Measurements from ENCODE around the gene SBF1.
"Not testable (repeated sequence)": the region's sequence is repeated elsewhere in the genome, so short reads cannot be mapped to it uniquely, and the experiment has no call there.

Gene SBF1

DNA sequence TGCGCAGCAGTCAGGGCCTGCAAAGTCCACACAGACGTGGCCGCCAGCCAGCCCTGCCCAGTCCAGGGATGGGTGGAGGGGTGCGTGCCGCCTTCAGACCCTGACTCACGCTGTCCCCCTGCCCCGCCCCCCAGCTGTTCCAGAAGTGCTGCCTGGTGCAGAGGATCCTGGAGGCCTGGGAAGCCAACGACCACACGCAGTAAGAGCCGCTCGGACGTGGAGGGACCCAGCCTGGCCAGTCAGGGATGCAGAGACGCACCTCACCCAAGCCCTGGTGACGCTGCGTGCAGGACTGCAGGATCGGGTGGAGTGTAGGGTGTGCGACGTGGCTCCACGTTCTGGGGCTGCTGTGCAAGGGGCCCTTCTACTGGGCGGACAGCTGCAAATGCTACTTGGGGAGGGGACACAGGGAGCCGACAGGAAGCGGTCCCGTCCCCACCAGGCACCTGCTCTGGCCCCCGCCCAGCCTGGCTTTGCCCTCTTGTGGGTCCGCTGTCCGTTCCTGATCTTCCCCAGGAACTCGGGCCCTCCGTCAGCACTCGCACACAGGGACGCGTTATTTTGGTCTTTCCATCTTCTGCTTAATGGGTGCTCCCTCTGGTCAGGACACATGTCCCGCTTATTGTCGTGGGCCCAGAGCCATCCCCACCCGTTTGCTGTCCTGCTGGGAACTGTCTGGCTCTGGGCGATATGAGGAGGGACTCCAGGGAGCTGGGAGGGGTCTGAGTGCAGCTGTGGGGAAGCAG is 42.5 kb downstream of the SBF1 start:
- no peak for DNase-seq (ENCODE audit: low read depth in 2 of 2)

DNA sequence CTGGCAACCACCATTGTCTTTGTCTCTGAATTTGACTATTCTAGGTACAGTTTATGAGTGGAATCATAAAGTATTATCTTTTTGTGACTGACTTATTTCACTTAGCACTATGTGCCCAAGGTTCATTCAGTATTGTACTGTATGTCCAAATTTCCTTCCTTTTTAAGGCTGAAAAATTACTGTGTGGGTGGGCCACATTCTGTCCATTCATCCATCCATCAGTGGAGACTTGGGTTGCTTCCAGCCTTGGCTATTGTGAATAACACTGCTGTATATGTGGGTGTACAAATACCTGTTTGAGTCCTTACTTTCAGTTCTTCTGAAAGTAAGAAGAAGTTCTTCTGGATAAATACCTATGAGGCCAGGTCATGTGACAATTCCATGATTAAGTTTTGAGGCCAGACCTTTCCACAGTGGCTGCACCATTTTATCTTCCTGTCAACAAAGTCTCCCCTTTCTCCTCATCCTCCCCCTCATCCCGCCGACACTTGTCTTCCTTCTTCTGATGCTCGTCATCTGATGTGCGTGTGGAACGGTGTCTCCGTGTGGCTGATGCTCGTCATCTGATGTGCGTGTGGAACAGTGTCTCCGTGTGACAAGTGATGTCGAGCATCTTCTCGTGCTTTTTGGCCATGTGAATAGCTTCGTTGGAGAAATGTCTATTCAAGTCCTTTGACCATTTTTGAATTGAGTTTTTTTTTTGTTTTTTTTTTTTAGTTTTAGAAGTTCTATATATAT is 49.5 kb downstream of the SBF1 start:
- no peak for DNase-seq (ENCODE audit: low read depth in 2 of 2)

GRCh38 chr22:50423956-50424355 is 50.9 kb downstream of the SBF1 start:
- DNase-seq (ENCODE audit: low read depth in 2 of 2), result no peak

- DNase-seq (ENCODE audit: low read depth in 2 of 2), result no peak
These were observed 51.6 kb downstream of the SBF1 start for GRCh38 chr22:50422961-50423815.

DNA sequence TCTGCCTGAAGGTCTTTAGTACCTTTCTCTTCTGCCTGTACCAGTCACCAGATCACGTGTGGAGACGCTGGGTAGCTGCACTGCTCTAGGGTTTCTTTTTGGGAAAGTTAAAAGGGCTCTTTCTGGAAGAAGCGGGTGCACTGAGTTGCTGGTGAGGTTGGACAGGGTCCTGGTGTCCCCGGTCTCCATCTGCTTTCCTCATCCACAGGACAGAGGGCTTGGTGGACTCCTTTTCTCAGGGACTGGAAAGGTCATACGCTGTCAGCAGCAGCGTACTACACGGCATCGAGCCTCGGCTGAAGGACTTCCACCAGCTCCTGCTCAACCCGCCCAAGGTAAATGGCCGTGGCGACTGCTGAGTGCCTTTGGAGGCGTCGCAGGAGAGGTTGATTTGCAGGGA is 52.8 kb downstream of the SBF1 start:
- no peak for DNase-seq (ENCODE audit: low read depth in 2 of 2)

GRCh38 chr22:50420581-50420980 is 54.3 kb downstream of the SBF1 start:
- DNase-seq (ENCODE audit: low read depth in 2 of 2), result no peak

DNA sequence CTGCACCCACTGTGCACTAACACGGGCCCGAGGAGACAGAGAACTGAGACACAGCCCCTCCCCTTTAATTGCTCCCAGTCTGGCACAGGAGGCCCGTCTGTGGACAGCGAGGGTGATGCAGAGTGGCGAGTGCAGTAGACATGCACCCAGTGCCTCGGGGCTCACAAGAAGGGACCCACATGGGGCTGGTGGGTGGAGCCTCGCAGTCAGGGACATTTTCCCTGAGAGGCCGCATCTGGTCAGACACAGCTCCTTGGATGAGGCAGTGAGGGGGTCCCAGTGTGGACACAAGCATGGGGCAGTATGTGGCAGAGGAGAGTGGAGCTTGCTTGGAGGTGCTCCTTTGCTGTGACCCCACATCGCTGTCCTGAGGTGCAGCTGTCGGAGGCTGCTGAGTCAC is 54.8 kb downstream of the SBF1 start:
- DNase-seq (ENCODE audit: low read depth in 2 of 2), result no peak

DNA sequence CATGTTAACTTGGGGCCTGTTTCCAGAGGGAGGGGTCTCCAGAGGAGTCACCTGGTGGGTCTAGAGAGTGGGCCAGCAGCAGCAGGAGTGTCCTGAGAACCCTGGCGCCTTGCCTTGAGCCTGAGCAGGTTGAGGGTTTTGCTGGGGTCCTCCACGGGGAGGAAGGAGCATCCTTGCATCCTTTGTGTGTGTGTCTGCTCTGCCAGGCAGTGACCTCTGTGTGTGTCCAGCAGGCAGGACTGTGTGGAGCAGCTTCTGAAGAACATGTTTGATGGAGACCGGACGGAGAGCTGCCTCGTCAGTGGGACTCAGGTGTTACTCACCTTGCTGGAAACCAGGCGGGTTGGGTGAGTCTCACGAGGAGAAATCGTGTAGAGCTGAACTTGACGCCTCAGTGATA is 55.7 kb downstream of the SBF1 start:
- DNase-seq (ENCODE audit: low read depth in 2 of 2), result no peak

GRCh38 chr22:50418624-50419023 is 56.2 kb downstream of the SBF1 start:
- no peak for DNase-seq (ENCODE audit: low read depth in 2 of 2)

DNA sequence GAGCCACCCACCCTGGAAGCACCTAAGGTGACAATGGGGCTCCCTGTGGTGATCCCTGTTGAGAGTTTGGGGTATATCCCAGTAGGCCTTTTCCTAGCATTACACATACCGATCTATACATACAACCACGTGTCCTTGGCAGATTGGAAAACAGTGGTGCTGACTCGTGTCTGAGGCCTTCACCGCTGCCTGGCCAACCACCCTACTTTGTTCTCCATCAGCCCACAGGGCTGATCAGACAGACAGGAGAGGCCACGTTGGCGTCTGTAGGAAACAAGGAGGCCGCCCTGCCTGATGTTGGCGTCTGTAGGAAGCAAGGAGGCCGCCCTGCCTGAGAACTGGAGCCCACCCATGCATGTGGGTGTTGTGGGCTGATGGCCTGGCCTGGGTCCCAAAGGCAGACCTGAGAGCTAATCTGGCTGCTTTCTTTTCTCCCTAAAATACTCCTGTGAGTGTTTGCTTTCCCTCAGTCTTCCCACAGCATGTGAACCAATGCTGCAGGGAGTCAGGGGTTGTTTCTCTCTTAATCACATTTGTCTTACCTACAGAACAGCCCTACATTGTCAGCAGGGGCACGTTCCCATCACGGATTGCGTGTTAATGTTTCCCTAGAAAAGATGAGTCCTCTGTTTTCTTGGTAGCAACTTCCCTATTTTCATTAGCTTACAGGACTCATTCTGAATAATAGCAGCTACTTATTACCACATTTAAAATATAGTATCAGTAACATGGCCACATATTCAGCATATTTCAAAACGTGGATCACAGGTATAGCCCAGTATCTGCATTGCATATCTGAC is 57.2 kb downstream of the SBF1 start:
- DNase-seq (ENCODE audit: low read depth in 2 of 2), result no peak

GRCh38 chr22:50416996-50417395 is 57.8 kb downstream of the SBF1 start:
- DNase-seq (ENCODE audit: low read depth in 2 of 2), result no peak

- DNase-seq (ENCODE audit: low read depth in 2 of 2), result no peak
These were observed 59.4 kb downstream of the SBF1 start for GRCh38 chr22:50415426-50415825.

- DNase-seq (ENCODE audit: low read depth in 2 of 2), result no peak
These were observed 60.2 kb downstream of the SBF1 start for GRCh38 chr22:50414476-50415248.

DNA sequence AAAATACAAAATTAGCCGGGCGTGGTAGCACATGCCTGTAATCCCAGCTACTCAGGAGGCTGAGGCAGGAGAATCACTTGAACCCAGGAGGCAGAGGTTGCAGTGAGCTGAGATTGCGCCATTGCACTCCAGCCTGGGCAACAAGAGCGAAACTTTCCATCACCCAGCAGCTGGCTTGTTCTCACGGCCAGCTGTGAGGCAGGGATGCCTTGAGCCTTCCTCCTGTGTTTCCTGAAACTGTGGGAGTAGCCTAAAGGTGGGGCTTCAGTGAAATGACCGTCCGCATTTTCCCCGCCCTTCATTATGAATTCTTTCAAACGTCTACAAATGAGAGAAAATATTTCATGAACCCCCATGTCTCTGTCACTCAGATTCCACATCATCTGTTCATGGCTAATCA is 65.9 kb downstream of the SBF1 start:
- not testable (repeated sequence) for DNase-seq (ENCODE audit: low read depth in 2 of 2)

- DNase-seq (ENCODE audit: low read depth in 2 of 2), result no peak
These were observed 66.5 kb downstream of the SBF1 start for GRCh38 chr22:50408311-50408710.

DNA sequence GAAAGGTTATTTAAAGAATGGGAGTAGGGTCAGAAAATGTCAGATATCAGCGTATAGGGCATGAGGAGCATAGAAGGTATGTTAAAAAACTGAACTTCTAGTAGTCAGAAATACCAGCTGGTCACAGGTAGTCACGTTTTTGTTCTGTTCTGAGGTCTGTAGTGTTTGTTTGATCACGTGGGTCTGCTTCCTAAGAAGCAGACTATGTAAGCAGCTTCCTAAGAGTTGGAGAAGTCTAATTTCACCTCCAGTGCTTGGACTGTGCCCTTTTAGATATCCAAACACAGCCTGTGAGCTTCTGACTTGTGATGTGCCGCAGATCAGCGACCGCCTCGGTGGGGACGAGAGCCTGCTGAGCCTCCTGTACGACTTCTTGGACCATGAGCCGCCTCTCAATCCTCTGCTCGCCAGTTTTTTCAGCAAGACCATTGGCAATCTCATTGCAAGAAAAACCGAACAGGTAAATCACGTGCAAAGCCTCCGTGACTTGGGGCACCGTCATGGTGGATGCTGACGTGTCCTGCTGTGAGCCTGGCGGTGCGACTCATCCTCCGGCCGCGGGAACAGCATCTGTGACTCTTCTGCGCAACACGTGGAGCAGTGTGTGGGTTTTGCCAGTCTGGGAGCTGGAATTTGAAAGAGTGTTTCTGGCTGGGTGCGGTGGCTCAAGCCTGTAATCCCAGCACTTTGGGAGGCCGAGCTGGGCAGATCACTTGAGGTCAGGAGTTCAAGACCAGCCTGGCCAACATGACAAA is 68.2 kb downstream of the SBF1 start:
- DNase-seq (ENCODE audit: low read depth in 2 of 2), result no peak

GRCh38 chr22:50403701-50404101 is 71.1 kb downstream of the SBF1 start:
- DNase-seq (ENCODE audit: low read depth in 2 of 2), result no peak

DNA sequence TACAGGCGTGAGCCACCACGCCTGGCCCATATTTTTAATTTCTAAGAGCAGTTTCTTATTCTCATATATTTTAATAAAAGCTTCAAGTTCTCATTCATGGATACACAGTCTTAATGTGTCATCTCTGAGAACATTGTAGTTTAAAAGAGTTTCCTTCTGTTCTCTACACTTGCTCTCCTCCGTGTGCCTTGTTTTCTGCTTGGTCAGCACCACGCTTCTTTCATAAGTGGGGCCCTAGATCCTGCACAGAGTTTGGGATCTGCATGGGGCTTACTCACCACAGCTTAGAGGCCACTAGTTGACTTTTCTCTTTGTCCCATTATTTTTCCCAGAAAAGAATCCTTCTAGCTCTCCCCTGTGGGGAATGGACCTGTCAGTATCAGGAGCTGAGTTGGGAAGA is 72.9 kb downstream of the SBF1 start:
- no peak for DNase-seq (ENCODE audit: low read depth in 2 of 2)

DNA sequence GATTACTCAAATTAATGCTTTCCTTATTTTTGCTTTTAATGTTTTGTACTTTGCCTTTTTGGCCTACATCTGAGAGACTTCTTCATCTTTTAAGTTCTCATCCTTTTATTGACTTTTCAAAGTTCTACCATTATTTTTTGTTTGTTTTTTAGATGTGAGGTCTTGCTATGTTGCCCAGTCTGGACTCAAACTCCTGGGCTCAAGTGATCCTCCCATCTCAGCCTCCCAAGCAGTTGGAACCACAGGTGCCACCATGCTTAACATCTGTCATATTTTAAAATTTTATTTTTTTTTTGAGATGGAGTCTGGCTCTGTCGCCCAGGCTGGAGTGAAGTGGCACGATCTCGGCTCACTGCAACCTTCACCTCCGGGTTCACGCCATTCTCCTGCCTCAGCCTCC is 73.9 kb downstream of the SBF1 start:
- no peak for DNase-seq (ENCODE audit: low read depth in 2 of 2)

- DNase-seq (ENCODE audit: low read depth in 2 of 2), result no peak
These were observed 74.4 kb downstream of the SBF1 start for GRCh38 chr22:50400406-50400805.
